Neuronal stem cell (in vitro differentiated cells): Measurements from ENCODE around the gene C1S.

Experiments
- DNase-seq: peaks from one replicate; pipeline ENCODE4 v3.0.0-alpha.2; 2013; ENCODE audit warnings: low spot score
- H2AFZ ChIP-seq: one replicate; pipeline ENCODE4 v1.6.1; 2013; ENCODE audit warnings: mild to moderate bottlenecking, low read length, inconsistent platforms
- H2AK5ac ChIP-seq: 2 replicates; pipeline ENCODE4 v1.6.1; 2013; ENCODE audit warnings: low read depth, mild to moderate bottlenecking, inconsistent platforms, low read length, moderate library complexity, mixed read lengths
- H2BK120ac ChIP-seq: 2 replicates; pipeline ENCODE4 v1.6.1; 2013; ENCODE audit warnings: low read depth, mild to moderate bottlenecking, inconsistent platforms, low read length, moderate library complexity, mixed read lengths
- H2BK12ac ChIP-seq: one replicate; pipeline ENCODE4 v1.6.1; 2013; ENCODE audit warnings: low read length, inconsistent platforms
- H2BK15ac ChIP-seq: 2 replicates; pipeline ENCODE4 v1.6.1; 2013; ENCODE audit warnings: mild to moderate bottlenecking, low read length, inconsistent platforms, mixed read lengths
- H2BK5ac ChIP-seq: one replicate; pipeline ENCODE4 v1.6.1; 2013; ENCODE audit warnings: inconsistent platforms, mild to moderate bottlenecking, low read length, moderate library complexity
- H3K14ac ChIP-seq: one replicate; pipeline ENCODE4 v1.6.1; 2013; ENCODE audit warnings: low read length, inconsistent platforms
- H3K18ac ChIP-seq: 2 replicates; pipeline ENCODE4 v1.6.1; 2013; ENCODE audit warnings: low read length, inconsistent platforms
- H3K23ac ChIP-seq: 2 replicates; pipeline ENCODE4 v1.6.1; 2013; ENCODE audit warnings: low read depth, mild to moderate bottlenecking, mixed read lengths, low read length, inconsistent platforms; ENCODE audit not compliant: poor library complexity
- H3K27ac ChIP-seq: replicated peaks from 3 replicates; pipeline ENCODE4 v1.5.1; 2013; ENCODE audit warnings: low read length, inconsistent platforms
- H3K27me3 ChIP-seq, 3 experiments: 2 replicates each; pipeline ENCODE4 v1.6.1; 2013; ENCODE audit warnings: low read length in 3 of 3, mild to moderate bottlenecking in 2 of 3, inconsistent platforms in 1 of 3, low read depth in 1 of 3, mixed read lengths in 1 of 3, moderate library complexity in 1 of 3; ENCODE audit not compliant: control insufficient read depth in 3 of 3, insufficient read depth in 3 of 3
- H3K36me3 ChIP-seq, 2 donors: replicated peaks in 1 of 2; 2 replicates each; pipeline ENCODE4 v1.6.1; 2013; ENCODE audit warnings: low read length in 2 of 2; ENCODE audit not compliant: control insufficient read depth in 2 of 2, insufficient read depth in 2 of 2
- H3K4ac ChIP-seq: 2 replicates; pipeline ENCODE4 v1.6.1; 2013; ENCODE audit warnings: inconsistent platforms, mild to moderate bottlenecking, low read length, moderate library complexity
- H3K4me1 ChIP-seq, 2 donors: 1 replicate in 1 of 2; 2 replicates in 1 of 2; pipeline ENCODE4 v1.6.1; 2013; ENCODE audit warnings: low read length in 2 of 2, low read depth in 1 of 2; ENCODE audit not compliant: control insufficient read depth in 2 of 2, insufficient read depth in 1 of 2
- H3K4me2 ChIP-seq: one replicate; pipeline ENCODE4 v1.6.1; 2013; ENCODE audit warnings: mild to moderate bottlenecking, low read length, inconsistent platforms; ENCODE audit not compliant: insufficient read depth, poor library complexity, severe bottlenecking
- H3K4me3 ChIP-seq, 2 donors: 2 replicates each; pipeline ENCODE4 v1.5.1; 2013; ENCODE audit warnings: low read length in 2 of 2, mild to moderate bottlenecking in 2 of 2, inconsistent platforms in 1 of 2, moderate library complexity in 1 of 2
- H3K79me1 ChIP-seq: one replicate; pipeline ENCODE4 v1.6.1; 2013; ENCODE audit warnings: low read depth, mild to moderate bottlenecking, inconsistent platforms, low read length, moderate library complexity
- H3K9ac ChIP-seq: one replicate; pipeline ENCODE4 v1.6.1; 2013; ENCODE audit warnings: mild to moderate bottlenecking, low read depth, low read length, inconsistent platforms; ENCODE audit not compliant: poor library complexity
- H3K9me3 ChIP-seq, 2 donors: replicated peaks in 1 of 2; 2 replicates each; pipeline versions ENCODE3 to v1.6.1; 2013; ENCODE audit warnings: low read length in 2 of 2, mild to moderate bottlenecking in 2 of 2, inconsistent platforms in 1 of 2, low read depth in 1 of 2, mixed read lengths in 1 of 2, moderate library complexity in 1 of 2; ENCODE audit not compliant: control insufficient read depth in 2 of 2, insufficient read depth in 1 of 2
- H4K8ac ChIP-seq: one replicate; pipeline ENCODE4 v1.6.1; 2013; ENCODE audit warnings: low read depth, mild to moderate bottlenecking, inconsistent platforms, low read length, moderate library complexity
- H4K91ac ChIP-seq: one replicate; pipeline ENCODE4 v1.6.1; 2013; ENCODE audit warnings: low read length, low read depth, mild to moderate bottlenecking, inconsistent platforms; ENCODE audit not compliant: poor library complexity
- WGBS, 2 donors: extraction: QIAGEN DNeasy Blood & Tissue Kit; methylation state at CpG; one replicate each; pipeline ENCODE4 v1.1.7; 2013; ENCODE audit warnings: missing lambda C conversion rate in 2 of 2, mixed read lengths in 1 of 2; ENCODE audit not compliant: insufficient read length in 2 of 2, insufficient replicate concordance in 1 of 2; ENCODE audit errors: extremely low coverage in 2 of 2; 5-methylcytosine and 5-hydroxymethylcytosine counted together

Gene C1S

GRCh38 chr12:7093486-7093885 is 33.0 kb downstream of the C1S start:
- Histone ChIP-seq H3K4me1 (peaks cover 6 to 14% of the 10 kb centered on the region in 2 donors), H3K36me3 (peaks cover 2 to 4% of the 10 kb centered on the region in 2 donors), H3K23ac (no peak overlapping the region), H2AFZ (no peak overlapping the region), H3K9me3 (no peaks in the 10 kb centered on the region), H2BK12ac (no peak overlapping the region), H3K27ac (no peak overlapping the region), H4K8ac (no peak overlapping the region), H3K4me3 (no peak overlapping the region), H2AK5ac (no peak overlapping the region), H2BK120ac (no peak overlapping the region), H2BK15ac (no peak overlapping the region), H3K9ac (no peak overlapping the region), H3K18ac (no peak overlapping the region), H4K91ac (no peak overlapping the region), H3K4ac (no peak overlapping the region), H3K4me2 (no peak overlapping the region), H3K14ac (no peak overlapping the region), H2BK5ac (no peak overlapping the region), H3K27me3 (no peaks in the 10 kb centered on the region), H3K79me1 (peaks cover 1% of the 10 kb centered on the region)
- DNase-seq: no peak
- no CpG with 5 or more reads among the region's 5 CpGs for WGBS, 2 donors

GRCh38 chr12:7093892-7094291 is 33.4 kb downstream of the C1S start:
- peaks cover 1% of the 10 kb centered on the region for H3K79me1 ChIP-seq
- no peak overlapping the region for H2AK5ac ChIP-seq
- no peak overlapping the region for H4K91ac ChIP-seq
- peaks cover 6 to 14% of the 10 kb centered on the region in 2 donors for H3K4me1 ChIP-seq
- H3K4ac ChIP-seq: no peak overlapping the region
- H3K4me2 ChIP-seq: no peak overlapping the region
- peak overlapping the region in 1 of 2 donors; percentile 47 for H3K4me3 ChIP-seq
- H3K9me3 ChIP-seq: no peaks in the 10 kb centered on the region
- WGBS, 2 donors: no CpG with 5 or more reads among the region's 10 CpGs
- H2AFZ ChIP-seq: no peak overlapping the region
- no peak overlapping the region for H2BK12ac ChIP-seq
- no peak overlapping the region for H4K8ac ChIP-seq
- H3K18ac ChIP-seq: no peak overlapping the region
- H3K14ac ChIP-seq: no peak overlapping the region
- H3K9ac ChIP-seq: no peak overlapping the region
- DNase-seq: no peak
- no peaks in the 10 kb centered on the region for H3K27me3 ChIP-seq
- H3K27ac ChIP-seq: no peak overlapping the region
- H2BK15ac ChIP-seq: no peak overlapping the region
- H2BK5ac ChIP-seq: no peak overlapping the region
- H3K36me3 ChIP-seq: peaks cover 2 to 7% of the 10 kb centered on the region in 2 donors
- no peak overlapping the region for H2BK120ac ChIP-seq
- no peak overlapping the region for H3K23ac ChIP-seq

- no peak overlapping the region for H3K14ac ChIP-seq
- peak overlapping the region; percentile 24 for H3K9ac ChIP-seq
- H3K9me3 ChIP-seq: no peaks in the 10 kb centered on the region
- H3K4me2 ChIP-seq: no peak overlapping the region
- H2BK5ac ChIP-seq: no peak overlapping the region
- no peak overlapping the region for H2BK120ac ChIP-seq
- H4K91ac ChIP-seq: no peak overlapping the region
- H2AK5ac ChIP-seq: no peak overlapping the region
- peaks cover 4 to 21% of the 10 kb centered on the region in 2 donors for H3K36me3 ChIP-seq
- H3K27me3 ChIP-seq: no peaks in the 10 kb centered on the region
- H3K27ac ChIP-seq: no peak overlapping the region
- H2AFZ ChIP-seq: no peak overlapping the region
- peak overlapping the region; percentile 32 for H3K18ac ChIP-seq
- H2BK15ac ChIP-seq: no peak overlapping the region
- H2BK12ac ChIP-seq: no peak overlapping the region
- peaks cover 0 to 9% of the 10 kb centered on the region in 2 donors for H3K4me1 ChIP-seq
- H3K4ac ChIP-seq: no peak overlapping the region
- H3K79me1 ChIP-seq: peaks cover 1% of the 10 kb centered on the region
- H4K8ac ChIP-seq: no peak overlapping the region
- H3K4me3 ChIP-seq: no peak overlapping the region
- no peak overlapping the region for H3K23ac ChIP-seq
- no CpG with 5 or more reads among the region's 26 CpGs for WGBS, 2 donors
- DNase-seq: no peak
Observed at GRCh38 chr12:7096006-7096932, 35.8 kb downstream of the C1S start.

GRCh38 chr12:7096979-7097378 is 36.5 kb downstream of the C1S start:
- Histone ChIP-seq H2BK15ac (no peak overlapping the region), H3K9me3 (no peaks in the 10 kb centered on the region), H3K27me3 (no peaks in the 10 kb centered on the region), H4K91ac (no peak overlapping the region), H3K79me1 (peaks cover 1% of the 10 kb centered on the region), H3K23ac (no peak overlapping the region), H3K36me3 (peaks cover 4 to 23% of the 10 kb centered on the region in 2 donors), H3K4me3 (no peak overlapping the region), H2BK12ac (no peak overlapping the region), H2BK120ac (no peak overlapping the region), H3K4me2 (no peak overlapping the region), H3K4ac (no peak overlapping the region), H3K27ac (no peak overlapping the region), H2AK5ac (no peak overlapping the region), H4K8ac (no peak overlapping the region), H2AFZ (no peak overlapping the region), H3K9ac (no peak overlapping the region), H3K14ac (no peak overlapping the region), H3K18ac (no peak overlapping the region), H3K4me1 (peaks cover 0 to 4% of the 10 kb centered on the region in 2 donors), H2BK5ac (no peak overlapping the region)
- no CpG with 5 or more reads among the region's 19 CpGs for WGBS, 2 donors
- DNase-seq: no peak
